ENCODE measurements around the gene NR2F1-AS1. TPM values are rescaled to one million over a fixed set of nuclear protein-coding genes. Genes with fewer than 3 reads are reported as not detected.

The NR2F1-AS1 gene
- polyA plus RNA-seq, 1 donor from 2014 or later = not detected

- no peaks in the 10 kb centered on the region for H3K27me3 Mint-ChIP-seq
- H3K36me3 Mint-ChIP-seq = no peaks in the 10 kb centered on the region
- no peaks in the 10 kb centered on the region for H3K4me1 Mint-ChIP-seq
- no peak overlapping the region for H3K4me3 Mint-ChIP-seq
- H3K27ac Mint-ChIP-seq = no peak overlapping the region
- peaks cover 0 to 1% (median 0%) of the 10 kb centered on the region in 3 donors for H3K9me3 Mint-ChIP-seq
Observed at GRCh38 chr5:93431250-93431649, 149.8 kb downstream of the NR2F1-AS1 start.

GRCh38 chr5:93430673-93431199 lies 150.3 kb downstream of the NR2F1-AS1 start:
- Mint-ChIP-seq H3K9me3 (peaks cover 0 to 1% (median 0%) of the 10 kb centered on the region in 3 donors), H3K27ac (no peak overlapping the region)

GRCh38 chr5:93430118-93430517 lies 150.9 kb downstream of the NR2F1-AS1 start:
- no peak overlapping the region for H3K27ac Mint-ChIP-seq
- no peak overlapping the region for H3K4me3 Mint-ChIP-seq
- H3K27me3 Mint-ChIP-seq = no peaks in the 10 kb centered on the region
- no peaks in the 10 kb centered on the region for H3K36me3 Mint-ChIP-seq
- no peaks in the 10 kb centered on the region for H3K4me1 Mint-ChIP-seq
- peaks cover 0 to 1% (median 0%) of the 10 kb centered on the region in 3 donors for H3K9me3 Mint-ChIP-seq

More at GRCh38 chr5:93430673-93431199, 150.3 kb downstream of the NR2F1-AS1 start:
- Mint-ChIP-seq H3K4me3 (no peak overlapping the region), H3K36me3 (no peaks in the 10 kb centered on the region), H3K27me3 (no peaks in the 10 kb centered on the region), H3K4me1 (no peaks in the 10 kb centered on the region)

GRCh38 chr5:93428868-93429267 lies 152.2 kb downstream of the NR2F1-AS1 start:
- Mint-ChIP-seq H3K4me3 (no peak overlapping the region), H3K36me3 (no peaks in the 10 kb centered on the region), H3K4me1 (no peaks in the 10 kb centered on the region), H3K9me3 (peaks cover 0 to 1% (median 0%) of the 10 kb centered on the region in 3 donors), H3K27ac (no peak overlapping the region), H3K27me3 (no peaks in the 10 kb centered on the region)

- H3K27me3 Mint-ChIP-seq = no peaks in the 10 kb centered on the region
- H3K36me3 Mint-ChIP-seq = no peaks in the 10 kb centered on the region
- H3K27ac Mint-ChIP-seq = no peak overlapping the region
- H3K9me3 Mint-ChIP-seq = peaks cover 0 to under 1% (median 0%) of the 10 kb centered on the region in 3 donors
- H3K4me1 Mint-ChIP-seq = no peaks in the 10 kb centered on the region
- no peak overlapping the region for H3K4me3 Mint-ChIP-seq
Observed at GRCh38 chr5:93427316-93427715, 153.7 kb downstream of the NR2F1-AS1 start.

GRCh38 chr5:93425096-93425495 lies 155.9 kb downstream of the NR2F1-AS1 start:
- no peak overlapping the region for H3K4me3 Mint-ChIP-seq
- no peaks in the 10 kb centered on the region for H3K9me3 Mint-ChIP-seq
- peak overlapping the region in 1 of 3 donors; percentile 55 for H3K27ac Mint-ChIP-seq
- H3K27me3 Mint-ChIP-seq = no peaks in the 10 kb centered on the region
- H3K4me1 Mint-ChIP-seq = peaks cover 0 to 1% (median 0%) of the 10 kb centered on the region in 3 donors
- no peaks in the 10 kb centered on the region for H3K36me3 Mint-ChIP-seq

- Mint-ChIP-seq H3K9me3 (no peaks in the 10 kb centered on the region), H3K27ac (no peak overlapping the region), H3K4me1 (peaks cover 0 to 1% (median 0%) of the 10 kb centered on the region in 3 donors), H3K36me3 (no peaks in the 10 kb centered on the region), H3K27me3 (no peaks in the 10 kb centered on the region), H3K4me3 (no peak overlapping the region)
Observed at GRCh38 chr5:93423300-93423699, 157.7 kb downstream of the NR2F1-AS1 start.

- Mint-ChIP-seq H3K27ac (no peak overlapping the region), H3K27me3 (no peaks in the 10 kb centered on the region), H3K9me3 (no peaks in the 10 kb centered on the region), H3K4me3 (no peak overlapping the region), H3K36me3 (no peaks in the 10 kb centered on the region), H3K4me1 (peaks cover 0 to 1% (median 0%) of the 10 kb centered on the region in 3 donors)
Observed at GRCh38 chr5:93422652-93423280, 158.3 kb downstream of the NR2F1-AS1 start.

GRCh38 chr5:93421987-93422401 lies 159.0 kb downstream of the NR2F1-AS1 start:
- H3K4me1 Mint-ChIP-seq = peaks cover 0 to 1% (median 0%) of the 10 kb centered on the region in 3 donors
- no peak overlapping the region for H3K27ac Mint-ChIP-seq
- no peaks in the 10 kb centered on the region for H3K9me3 Mint-ChIP-seq
- no peaks in the 10 kb centered on the region for H3K36me3 Mint-ChIP-seq
- no peak overlapping the region for H3K4me3 Mint-ChIP-seq
- no peaks in the 10 kb centered on the region for H3K27me3 Mint-ChIP-seq

GRCh38 chr5:93421468-93421867 lies 159.6 kb downstream of the NR2F1-AS1 start:
- H3K4me3 Mint-ChIP-seq = no peak overlapping the region
- H3K9me3 Mint-ChIP-seq = no peaks in the 10 kb centered on the region
- no peaks in the 10 kb centered on the region for H3K36me3 Mint-ChIP-seq
- no peaks in the 10 kb centered on the region for H3K27me3 Mint-ChIP-seq
- peaks cover 0 to 1% (median 0%) of the 10 kb centered on the region in 3 donors for H3K4me1 Mint-ChIP-seq
- H3K27ac Mint-ChIP-seq = no peak overlapping the region

- H3K4me1 Mint-ChIP-seq = peaks cover 0 to 1% (median 0%) of the 10 kb centered on the region in 3 donors
- no peaks in the 10 kb centered on the region for H3K9me3 Mint-ChIP-seq
- no peaks in the 10 kb centered on the region for H3K27me3 Mint-ChIP-seq
- H3K36me3 Mint-ChIP-seq = no peaks in the 10 kb centered on the region
- H3K4me3 Mint-ChIP-seq = no peak overlapping the region
- no peak overlapping the region for H3K27ac Mint-ChIP-seq
Observed at GRCh38 chr5:93417490-93417889, 163.5 kb downstream of the NR2F1-AS1 start.

GRCh38 chr5:93415819-93416218 lies 165.2 kb downstream of the NR2F1-AS1 start:
- H3K27ac Mint-ChIP-seq = no peak overlapping the region
- no peak overlapping the region for H3K4me3 Mint-ChIP-seq
- H3K36me3 Mint-ChIP-seq = no peaks in the 10 kb centered on the region
- no peaks in the 10 kb centered on the region for H3K27me3 Mint-ChIP-seq
- no peaks in the 10 kb centered on the region for H3K4me1 Mint-ChIP-seq
- H3K9me3 Mint-ChIP-seq = no peaks in the 10 kb centered on the region

GRCh38 chr5:93411716-93412115 lies 169.3 kb downstream of the NR2F1-AS1 start:
- no peaks in the 10 kb centered on the region for H3K27me3 Mint-ChIP-seq
- H3K27ac Mint-ChIP-seq = no peak overlapping the region

GRCh38 chr5:93409691-93410090 lies 171.3 kb downstream of the NR2F1-AS1 start:
- Mint-ChIP-seq H3K36me3 (no peaks in the 10 kb centered on the region), H3K27me3 (no peaks in the 10 kb centered on the region), H3K4me1 (no peaks in the 10 kb centered on the region), H3K9me3 (peaks cover 0 to 1% (median 0%) of the 10 kb centered on the region in 3 donors), H3K27ac (no peak overlapping the region), H3K4me3 (no peak overlapping the region)

More at GRCh38 chr5:93411716-93412115, 169.3 kb downstream of the NR2F1-AS1 start:
- Mint-ChIP-seq H3K36me3 (no peaks in the 10 kb centered on the region), H3K4me1 (no peaks in the 10 kb centered on the region), H3K4me3 (no peak overlapping the region), H3K9me3 (no peaks in the 10 kb centered on the region)

GRCh38 chr5:93407454-93407853 lies 173.6 kb downstream of the NR2F1-AS1 start:
- no peak overlapping the region for H3K27ac Mint-ChIP-seq
- peaks cover 1% of the 10 kb centered on the region for H3K27me3 Mint-ChIP-seq
- peaks cover 0 to 1% (median 0%) of the 10 kb centered on the region in 3 donors for H3K9me3 Mint-ChIP-seq
- no peak overlapping the region for H3K4me3 Mint-ChIP-seq
- H3K36me3 Mint-ChIP-seq = no peaks in the 10 kb centered on the region
- H3K4me1 Mint-ChIP-seq = no peaks in the 10 kb centered on the region

- Mint-ChIP-seq H3K36me3 (no peaks in the 10 kb centered on the region), H3K4me3 (no peak overlapping the region), H3K9me3 (peaks cover 0 to 1% (median 0%) of the 10 kb centered on the region in 3 donors), H3K27me3 (peaks cover 1% of the 10 kb centered on the region), H3K27ac (no peak overlapping the region), H3K4me1 (no peaks in the 10 kb centered on the region)
Observed at GRCh38 chr5:93406971-93407401, 174.0 kb downstream of the NR2F1-AS1 start.

All from IgD-negative memory B cell (primary cell).